K562 (cell line): ENCODE data around the gene CPTP. TPM values are rescaled to one million over a fixed set of nuclear protein-coding genes. Genes with fewer than 3 reads are reported as not detected.
A peak's percentile ranks its signal among the peaks of the same experiment; 100 is the strongest.

ENCODE experiments used
- ATAC-seq: fragments of 200-7000 bp; cut with Tn5 transposase; 3 replicates; pipeline ENCODE4 v1.9.1; 2020; ENCODE audit warnings: moderate library complexity
- BruUV-seq: library from RNA; stranded (reverse); fragments of 400-500 nt; replicated peaks from 2 replicates; lab custom pipeline; 2021; lab: Mats Ljungman, UMichigan
- CTCF ChIA-PET: fragments of 300-600 bp; formaldehyde crosslinking; extraction: SDS; loops from one replicate; lab custom pipeline; 2021; ENCODE audit warnings: low intra/inter-chr PET ratio; lab: Yijun Ruan, JAX
- POLR2A ChIA-PET: fragments of 300-600, 350-650 bp; sonication (Branson Sonifier 250); formaldehyde crosslinking; extraction: SDS; loops from one replicate; lab custom pipeline; 2021; ENCODE audit warnings: antibody characterized with exemption, inconsistent platforms; lab: Yijun Ruan, JAX
- DNase-seq, 4 experiments: peaks; one replicate each; pipeline versions ENCODE4 v3.0.0 to v3.0.0-alpha.2; 2011 to 2018; ENCODE audit warnings: low spot score in 3 of 4, mixed read lengths in 3 of 4; ENCODE audit errors: extremely low read depth in 1 of 4
- FAIRE-seq: peaks from 2 replicates; lab custom pipeline; 2011; peaks lifted over from hg19 to GRCh38; lab: Jason Lieb, UNC
- H2AFZ ChIP-seq: 2 replicates; pipeline ENCODE4 v1.6.0; 2011; ENCODE audit warnings: low read depth, low read length, control low read depth, inconsistent platforms
- H3K27ac ChIP-seq: fragments of 200-600 bp; 3 replicates; pipeline ENCODE4 v1.8.0; 2011; ENCODE audit warnings: low read depth, mild to moderate bottlenecking, control low read depth, inconsistent platforms, low read length, moderate library complexity, mixed read lengths; ENCODE audit errors: extremely low read depth
- H3K27me3 ChIP-seq, 2 experiments: fragments of 300-600 bp in 1 of 2; 2 replicates in 1 of 2; 3 replicates in 1 of 2; pipeline versions ENCODE4 v1.6.0 to v1.8.0; 2011; ENCODE audit warnings: inconsistent platforms in 2 of 2, low read length in 2 of 2, mild to moderate bottlenecking in 1 of 2, mixed read lengths in 1 of 2, moderate library complexity in 1 of 2; ENCODE audit not compliant: control insufficient read depth in 2 of 2, insufficient read depth in 2 of 2
- H3K36me3 ChIP-seq: fragments of 300-600 bp; 3 replicates; pipeline ENCODE4 v1.8.0; 2011; ENCODE audit warnings: mild to moderate bottlenecking, low read length, inconsistent platforms; ENCODE audit not compliant: control insufficient read depth, insufficient read depth
- H3K4me1 ChIP-seq, 2 experiments: fragments of 200-600 bp in 1 of 2; replicated peaks in 1 of 2; 2 replicates in 1 of 2; 3 replicates in 1 of 2; pipeline versions ENCODE4 v1.5.1 to v1.8.0; 2011; ENCODE audit warnings: inconsistent platforms in 2 of 2, low read length in 2 of 2, mild to moderate bottlenecking in 1 of 2, mixed read lengths in 1 of 2, moderate library complexity in 1 of 2; ENCODE audit not compliant: control insufficient read depth in 2 of 2, insufficient read depth in 2 of 2
- H3K4me2 ChIP-seq: 2 replicates; pipeline ENCODE4 v1.6.1; 2011; ENCODE audit warnings: low read length, control low read depth, inconsistent platforms, mixed read lengths; ENCODE audit not compliant: insufficient read depth
- H3K4me3 ChIP-seq: fragments of 200-600 bp; sonication (generic), shearing (Covaris generic); 2 replicates; pipeline ENCODE4 v1.5.1; 2016; ENCODE audit warnings: control low read depth, inconsistent platforms
- H3K79me2 ChIP-seq: fragments of 200-600 bp; 3 replicates; pipeline ENCODE4 v1.8.0; 2011; ENCODE audit warnings: low read length, inconsistent platforms; ENCODE audit not compliant: control insufficient read depth, insufficient read depth
- H3K9ac ChIP-seq, 2 experiments: 2 replicates each; pipeline versions ENCODE4 v1.6.0 to v1.6.1; 2011; ENCODE audit warnings: low read depth in 2 of 2, low read length in 2 of 2, control low read depth in 1 of 2, inconsistent platforms in 1 of 2, mild to moderate bottlenecking in 1 of 2, mixed read lengths in 1 of 2; ENCODE audit not compliant: insufficient read depth in 1 of 2
- H3K9me1 ChIP-seq: one replicate; pipeline ENCODE4 v1.6.0; 2011; ENCODE audit warnings: inconsistent platforms, mild to moderate bottlenecking, low read length, moderate library complexity; ENCODE audit not compliant: control insufficient read depth, insufficient read depth
- H3K9me3 ChIP-seq: replicated peaks from 2 replicates; pipeline ENCODE4 v1.5.1; 2011; ENCODE audit warnings: low read depth, low read length, inconsistent platforms; ENCODE audit not compliant: control insufficient read depth, insufficient read depth
- H4K20me1 ChIP-seq: replicated peaks from 2 replicates; pipeline ENCODE4 v1.6.1; 2011; ENCODE audit warnings: low read length, inconsistent platforms, mixed read lengths; ENCODE audit not compliant: control insufficient read depth, insufficient read depth
- HNRNPL ChIP-seq: fragments of 200-400 bp; formaldehyde crosslinking; IDR thresholded peaks from 2 replicates; pipeline ENCODE4 v1.6.1; 2017; ENCODE audit warnings: low read depth, mild to moderate bottlenecking, low read length
- KAT7 ChIP-seq: sonication (generic); formaldehyde crosslinking; IDR thresholded peaks from 2 replicates; pipeline ENCODE4 v1.8.0; 2022; ENCODE audit warnings: missing genetic modification reagents, mild to moderate bottlenecking, borderline replicate concordance
- TCFL5 ChIP-seq: fragments of 250-450 bp; sonication (Bioruptor Pico); conservative IDR thresholded peaks from 2 replicates; pipeline ENCODE4 v1.6.1; 2021; ENCODE audit warnings: mild to moderate bottlenecking, moderate library complexity, matching md5 sums
- ZNF717 ChIP-seq: fragments of 250-450 bp; sonication (Bioruptor Pico); IDR thresholded peaks from 2 replicates; pipeline ENCODE4 v1.5.0; 2021
- ZZZ3 ChIP-seq: fragments of 450-650 bp; IDR thresholded peaks from 2 replicates; pipeline ENCODE4 v1.6.1; 2016; ENCODE audit warnings: antibody characterized with exemption, mild to moderate bottlenecking, moderate library complexity
- WGBS: fragments of 100-300 bp; shearing (Covaris generic); methylation state at CpG from one replicate; pipeline ENCODE4 v1.1.6; 2016; ENCODE audit warnings: low coverage, mixed read lengths; ENCODE audit not compliant: insufficient coverage; ENCODE audit errors: missing lambda C conversion rate; 5-methylcytosine and 5-hydroxymethylcytosine counted together
- in situ Hi-C: fragments of 300-500 bp; cut with MboI; formaldehyde crosslinking; loops from 4 replicates; pipeline ENCODE4 v1.15.0; 2018; ENCODE audit warnings: inconsistent platforms, mixed read lengths
- intact Hi-C: fragments of 100-400 bp; cut with micrococcal nuclease; formaldehyde crosslinking; loops from 2 replicates; pipeline ENCODE4 v1.14.2; 2022
- polyA plus RNA-seq, 8 experiments: library from polyadenylated mRNA; depleted of rRNA in 4 of 8; stranded (reverse) in 5 of 8; unstranded in 3 of 8; fragments of >200 nt; fragmentation: Nextera tagmentation in 2 of 8; fragmentation: Illumina TruSeq in 1 of 8; extraction: Ambion mirVana in 2 of 8; extraction: Trizol in 1 of 8; gene quantifications; 2 replicates each; pipeline versions ENCODE4 v1.2.1 to v1.2.3, GENCODE V29; 2011 to 2014; ENCODE audit warnings: inconsistent platforms in 1 of 8, missing spikeins in 1 of 8
- total RNA-seq, 7 experiments: library from RNA; depleted of rRNA in 6 of 7; stranded (reverse); fragments of >200 nt in 6 of 7; fragmentation: Illumina TruSeq in 2 of 7; extraction: Trizol in 2 of 7; gene quantifications; 2 replicates each; pipeline versions ENCODE4 v1.2.1 to v1.2.3, GENCODE V29; 2011 to 2021; ENCODE audit warnings: low replicate concordance in 1 of 7
- TF ChIP-seq, protein P1 (sequence below): fragments of 250-450 bp; sonication (Bioruptor Pico); IDR thresholded peaks from 2 replicates; pipeline ENCODE4 v1.8.0; 2022; ENCODE audit warnings: inconsistent platforms
- TF ChIP-seq, protein P2 (sequence below): sonication (generic); formaldehyde crosslinking; IDR thresholded peaks from 2 replicates; pipeline ENCODE4 v1.8.1; 2023; ENCODE audit warnings: mild to moderate bottlenecking, missing genetic modification reagents

The CPTP gene
- total and polyA plus RNA-seq, 9 of the 15 experiments (the other 6 are each of a cell fraction or from before 2014, with no cell fraction given), result 0.11 to 25.8 (median 3.5) TPM

- ChIA-PET CTCF (no interaction called here), POLR2A (interaction anchor here (0.6 to 1.7 kb wide), 4 partner anchors 13 to 350 kb away, joined by 3 to 9 read pairs (median 4); partner anchors contain the start of gene AURKAIP1)
- Histone ChIP-seq H3K27ac (no peak overlapping the region), H3K4me1 (peaks cover 0 to 96% of the 10 kb centered on the region in 2 experiments; a peak in 2 of 5 replicates), H3K9me3 (peaks cover 6% of the 10 kb centered on the region), H3K79me2 (peaks cover 2% of the 10 kb centered on the region; the same call in 1 of the 3 replicates), H3K4me2 (no peak overlapping the region), H3K36me3 (peaks cover 37% of the 10 kb centered on the region; the same call in 1 of the 3 replicates), H3K9me1 (peaks cover 7% of the 10 kb centered on the region), H3K9ac (no peak overlapping the region), H3K4me3 (no peak overlapping the region), H4K20me1 (peaks cover 16% of the 10 kb centered on the region; the same call in 1 of the 2 replicates), H3K27me3 (no peaks in the 10 kb centered on the region), H2AFZ (no peak overlapping the region)
- in situ Hi-C loops (no loop called here), intact Hi-C loops (no loop called here)
- no peak for FAIRE-seq
- no peak for ATAC-seq
- no peak for DNase-seq
- 91% methylated on average over 37 of the region's 48 CpGs for WGBS
- no TSS peak for BruUV-seq
- no peak for TF ChIP-seq TCFL5 (CRISPR knock-in tag)
- TF ChIP-seq, protein P1, sequence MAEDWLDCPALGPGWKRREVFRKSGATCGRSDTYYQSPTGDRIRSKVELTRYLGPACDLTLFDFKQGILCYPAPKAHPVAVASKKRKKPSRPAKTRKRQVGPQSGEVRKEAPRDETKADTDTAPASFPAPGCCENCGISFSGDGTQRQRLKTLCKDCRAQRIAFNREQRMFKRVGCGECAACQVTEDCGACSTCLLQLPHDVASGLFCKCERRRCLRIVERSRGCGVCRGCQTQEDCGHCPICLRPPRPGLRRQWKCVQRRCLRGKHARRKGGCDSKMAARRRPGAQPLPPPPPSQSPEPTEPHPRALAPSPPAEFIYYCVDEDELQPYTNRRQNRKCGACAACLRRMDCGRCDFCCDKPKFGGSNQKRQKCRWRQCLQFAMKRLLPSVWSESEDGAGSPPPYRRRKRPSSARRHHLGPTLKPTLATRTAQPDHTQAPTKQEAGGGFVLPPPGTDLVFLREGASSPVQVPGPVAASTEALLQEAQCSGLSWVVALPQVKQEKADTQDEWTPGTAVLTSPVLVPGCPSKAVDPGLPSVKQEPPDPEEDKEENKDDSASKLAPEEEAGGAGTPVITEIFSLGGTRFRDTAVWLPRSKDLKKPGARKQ (CRISPR knock-in tag), result no peak
- TF ChIP-seq ZZZ3, result no peak
- TF ChIP-seq, protein P2, sequence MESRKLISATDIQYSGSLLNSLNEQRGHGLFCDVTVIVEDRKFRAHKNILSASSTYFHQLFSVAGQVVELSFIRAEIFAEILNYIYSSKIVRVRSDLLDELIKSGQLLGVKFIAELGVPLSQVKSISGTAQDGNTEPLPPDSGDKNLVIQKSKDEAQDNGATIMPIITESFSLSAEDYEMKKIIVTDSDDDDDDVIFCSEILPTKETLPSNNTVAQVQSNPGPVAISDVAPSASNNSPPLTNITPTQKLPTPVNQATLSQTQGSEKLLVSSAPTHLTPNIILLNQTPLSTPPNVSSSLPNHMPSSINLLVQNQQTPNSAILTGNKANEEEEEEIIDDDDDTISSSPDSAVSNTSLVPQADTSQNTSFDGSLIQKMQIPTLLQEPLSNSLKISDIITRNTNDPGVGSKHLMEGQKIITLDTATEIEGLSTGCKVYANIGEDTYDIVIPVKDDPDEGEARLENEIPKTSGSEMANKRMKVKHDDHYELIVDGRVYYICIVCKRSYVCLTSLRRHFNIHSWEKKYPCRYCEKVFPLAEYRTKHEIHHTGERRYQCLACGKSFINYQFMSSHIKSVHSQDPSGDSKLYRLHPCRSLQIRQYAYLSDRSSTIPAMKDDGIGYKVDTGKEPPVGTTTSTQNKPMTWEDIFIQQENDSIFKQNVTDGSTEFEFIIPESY, result peak; percentile 88
- TF ChIP-seq KAT7 (CRISPR knock-in tag), result no peak
- peak; percentile 95 for TF ChIP-seq HNRNPL
- no peak for TF ChIP-seq ZNF717
Observed at GRCh38 chr1:1332774-1333480, 8.3 kb downstream of the CPTP start.
